ENCODE results near the gene KRTAP12-3. TPM values are rescaled to one million over a fixed set of nuclear protein-coding genes. Genes with fewer than 3 reads are reported as not detected.

The KRTAP12-3 gene
- total and polyA plus RNA-seq, 10 of the 15 experiments (the other 5 are each of a cell fraction or from before 2014, with no cell fraction given): not detected

GRCh38 chr21:44626673-44627143 lies 31.0 kb upstream of the KRTAP12-3 start, which contains the start of gene KRTAP10-9:
Gene KRTAP10-9 (plus strand): TSS chr21:44627093. CDS start chr21:44627172, 79 bp downstream.
- H3K9ac ChIP-seq (ENCODE audit: control insufficient read depth, insufficient read depth, low read length): no peak within 1 kb of the TSS
- no peak for DNase-seq (ENCODE audit: low read depth, low spot score)
- H4K20me1 ChIP-seq (ENCODE audit: control insufficient read depth, insufficient read depth): no peaks in the 10 kb centered on the region
- WGBS (ENCODE audit: insufficient coverage, insufficient replicate concordance, low lambda C conversion rate, missing lambda C conversion rate): 35% methylated on average over 7 of the region's 7 CpGs
- H3K36me3 ChIP-seq (ENCODE audit: control insufficient read depth in 2 of 2, insufficient read depth in 2 of 2, low read length in 1 of 2): no peaks in the 10 kb centered on the region
- no peak within 1 kb of the TSS for H3K4me2 ChIP-seq (ENCODE audit: control insufficient read depth, insufficient read depth)
- no TSS peak for BruUV-seq (replicated peaks)
- ChIA-PET CTCF (no interaction called here), RAD21 (ENCODE audit: unreplicated experiment) (no interaction called here), SMC1A (ENCODE audit: uncharacterized antibody, unreplicated experiment) (no interaction called here), POLR2A (no interaction called here)
- FAIRE-seq: no peak
- no peaks in the 10 kb centered on the region for H3K27me3 ChIP-seq (replicated peaks in 1 of 2; ENCODE audit: control insufficient read depth in 2 of 2, insufficient read depth in 2 of 2, low read length in 1 of 2)
- H2AFZ ChIP-seq (ENCODE audit: control insufficient read depth, low read depth, low read length): no peak within 1 kb of the TSS
- in situ Hi-C loops (cut with MboI) (no loop called here), intact Hi-C loops (cut with micrococcal nuclease; ENCODE audit: unreplicated experiment) (no loop called here)
- H3K9me3 ChIP-seq (replicated peaks; ENCODE audit: control insufficient read depth, insufficient read depth, low read length): peaks cover 10% of the 10 kb centered on the region; the same call in 1 of the 3 replicates
- no peaks in the 10 kb centered on the region for H3K79me2 ChIP-seq (ENCODE audit: control insufficient read depth, insufficient read depth, low read length)
- no peak within 1 kb of the TSS for H3K27ac ChIP-seq (ENCODE audit: control insufficient read depth, insufficient read depth)
- no peak for ATAC-seq
- no peaks in the 10 kb centered on the region for H3K4me1 ChIP-seq (ENCODE audit: control insufficient read depth, insufficient read depth, low read length)
- H3K4me3 ChIP-seq: no peak within 1 kb of the TSS
- TF ChIP-seq POU2F2 (IDR thresholded peaks at IDR 0.05; ENCODE audit: borderline replicate concordance, low read depth, low read length) (no peak), HDAC2 (IDR thresholded peaks at IDR 0.05) (no peak), ETV6 (conservative IDR thresholded peaks at IDR 0.05 in 1 of 2, IDR thresholded peaks at IDR 0.05 in 1 of 2; ENCODE audit: borderline replicate concordance in 1 of 2, low read depth in 1 of 2) (no peak), MTA2 (IDR thresholded peaks at IDR 0.05; ENCODE audit: low read depth) (no peak), RAD51 (IDR thresholded peaks at IDR 0.05) (no peak), CEBPZ (IDR thresholded peaks at IDR 0.05; ENCODE audit: low read depth, low read length) (no peak), MEF2A (IDR thresholded peaks at IDR 0.05; ENCODE audit: insufficient read depth, low read depth, low read length) (no peak), CEBPB (IDR thresholded peaks at IDR 0.05; ENCODE audit: borderline replicate concordance in 1 of 2, low read depth in 2 of 2, low read length in 2 of 2) (no peak), STAT1 (conservative IDR thresholded peaks at IDR 0.05) (no peak), ZNF592 (IDR thresholded peaks at IDR 0.05) (no peak), NKRF (conservative IDR thresholded peaks at IDR 0.05) (no peak), PAX8 (IDR thresholded peaks at IDR 0.05) (no peak), ELK1 (IDR thresholded peaks at IDR 0.05; ENCODE audit: low read depth, low read length) (no peak)
